Measurements from ENCODE around the gene PLCB1.
"Not testable (repeated sequence)": the region's sequence is repeated elsewhere in the genome, so short reads cannot be mapped to it uniquely, and the experiment has no call there.

The PLCB1 gene

DNA sequence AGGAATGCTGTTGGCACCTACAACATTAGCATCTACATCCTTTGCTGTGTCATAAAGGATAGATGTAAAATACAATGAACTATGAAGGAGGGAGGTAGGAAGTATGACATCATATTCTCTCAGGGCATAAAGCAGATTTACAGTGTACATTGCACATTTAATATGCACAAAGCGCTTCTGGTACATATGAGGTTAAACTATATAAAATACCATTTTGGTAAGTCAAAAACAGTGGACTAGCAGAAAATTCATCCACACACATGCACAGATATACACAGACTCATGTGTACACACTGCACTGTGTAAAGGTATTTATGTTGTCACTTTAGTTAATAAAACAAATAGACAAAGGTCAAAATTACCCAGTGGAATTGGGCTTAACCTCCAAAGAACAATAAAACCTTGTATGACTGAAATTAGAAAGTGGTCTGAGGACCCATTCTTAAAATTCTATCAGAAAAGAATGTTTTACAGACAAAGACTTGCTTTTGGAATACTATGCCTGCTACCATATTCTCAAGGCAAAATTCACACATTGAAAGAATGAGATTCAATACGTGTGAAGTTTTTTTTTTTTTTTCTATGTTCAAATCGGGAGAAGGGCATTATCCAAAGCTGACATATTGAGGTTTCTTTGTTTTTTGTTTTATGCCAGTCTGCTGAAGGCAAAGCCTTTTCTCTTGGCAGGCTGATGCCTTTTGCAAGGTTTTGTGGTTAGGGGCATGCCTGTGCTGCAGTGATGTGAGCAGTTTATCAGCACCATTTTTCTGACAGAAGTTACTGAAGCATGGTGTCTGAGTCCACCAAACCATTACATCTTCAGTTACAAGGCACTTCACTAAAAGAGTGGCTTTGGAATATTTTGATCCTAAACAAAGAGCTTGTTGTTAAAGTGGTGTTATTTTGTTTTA is 199.0 kb downstream of the PLCB1 start:
- intact Hi-C loops (cut with micrococcal nuclease) = no loop called here
- H3K27me3 Mint-ChIP-seq = no peaks in the 10 kb centered on the region
- peak overlapping the region; percentile 12 for H3K27ac Mint-ChIP-seq
- H3K9me3 Mint-ChIP-seq = no peaks in the 10 kb centered on the region
- peaks cover 29% of the 10 kb centered on the region for H3K4me1 Mint-ChIP-seq (ENCODE audit: low read depth)
- no peaks in the 10 kb centered on the region for H3K36me3 Mint-ChIP-seq (ENCODE audit: low read depth)
- no peak overlapping the region for H3K4me3 Mint-ChIP-seq

DNA sequence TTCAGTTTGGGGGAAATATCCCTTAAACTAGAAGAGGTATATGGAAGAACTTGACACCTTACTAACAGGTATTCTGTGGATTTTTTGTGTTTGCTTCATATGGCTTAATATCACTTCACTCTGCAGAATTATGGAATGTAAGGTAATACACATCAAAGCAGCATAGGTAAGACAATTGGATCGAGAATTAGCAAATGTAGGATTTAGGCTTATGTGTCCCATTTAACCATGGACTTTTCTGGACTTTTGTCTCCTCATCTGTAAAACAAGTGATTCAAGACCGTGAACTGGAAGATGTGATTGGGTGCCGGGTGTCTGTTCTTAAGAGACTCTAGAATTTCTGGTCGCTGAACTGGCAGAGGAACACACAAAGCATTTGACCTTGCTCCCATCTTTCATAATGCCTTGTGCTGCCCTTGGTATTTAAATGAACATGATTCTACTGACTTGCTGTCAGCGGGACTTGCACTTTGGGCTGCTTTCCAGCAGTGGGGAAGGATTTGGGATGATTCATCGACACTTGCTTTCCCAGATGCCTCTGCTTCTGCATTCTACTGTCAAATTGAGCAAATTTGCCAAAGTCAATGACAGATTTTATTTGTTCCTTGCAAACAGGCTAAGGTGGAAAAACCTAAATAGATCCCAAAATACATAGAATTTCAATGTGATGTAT is 199.8 kb downstream of the PLCB1 start:
- Mint-ChIP-seq H3K36me3 (ENCODE audit: low read depth) (no peaks in the 10 kb centered on the region), H3K4me1 (ENCODE audit: low read depth) (peaks cover 29% of the 10 kb centered on the region)
- intact Hi-C loops (cut with micrococcal nuclease) = no loop called here

DNA sequence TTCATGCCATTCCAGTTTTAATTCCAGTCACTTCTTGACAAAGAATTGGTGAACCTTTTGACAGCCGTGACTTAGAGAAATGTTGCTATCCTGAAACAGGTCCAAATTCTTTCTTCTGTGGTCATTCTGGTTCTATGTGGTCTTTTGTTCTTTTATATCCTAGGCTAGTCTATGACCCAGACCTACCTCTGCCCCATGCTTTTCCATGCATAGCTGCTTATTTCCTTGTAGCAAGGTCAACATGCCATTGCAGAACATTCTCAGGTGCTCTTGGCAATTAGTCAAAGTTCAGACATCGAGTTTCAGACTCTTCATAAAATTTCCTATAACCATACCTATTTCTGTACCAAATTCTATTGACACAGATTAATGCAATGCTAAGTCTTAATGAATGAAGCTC is 202.6 kb downstream of the PLCB1 start:
- Mint-ChIP-seq H3K27me3 (no peaks in the 10 kb centered on the region), H3K9me3 (no peaks in the 10 kb centered on the region), H3K4me1 (ENCODE audit: low read depth) (peaks cover 24% of the 10 kb centered on the region), H3K36me3 (ENCODE audit: low read depth) (no peaks in the 10 kb centered on the region), H3K27ac (no peak overlapping the region), H3K4me3 (no peak overlapping the region)
- intact Hi-C loops (cut with micrococcal nuclease) = no loop called here

More for the DNA sequence above, 199.8 kb downstream of the PLCB1 start:
- Mint-ChIP-seq H3K9me3 (no peaks in the 10 kb centered on the region), H3K27ac (no peak overlapping the region), H3K27me3 (no peaks in the 10 kb centered on the region), H3K4me3 (no peak overlapping the region)

GRCh38 chr20:8335059-8335458 is 203.0 kb downstream of the PLCB1 start:
- H3K4me1 Mint-ChIP-seq (ENCODE audit: low read depth) = peaks cover 20% of the 10 kb centered on the region
- H3K36me3 Mint-ChIP-seq (ENCODE audit: low read depth) = no peaks in the 10 kb centered on the region
- no peak overlapping the region for H3K4me3 Mint-ChIP-seq
- no peak overlapping the region for H3K27ac Mint-ChIP-seq
- no peaks in the 10 kb centered on the region for H3K27me3 Mint-ChIP-seq
- intact Hi-C loops (cut with micrococcal nuclease) = no loop called here
- no peaks in the 10 kb centered on the region for H3K9me3 Mint-ChIP-seq

DNA sequence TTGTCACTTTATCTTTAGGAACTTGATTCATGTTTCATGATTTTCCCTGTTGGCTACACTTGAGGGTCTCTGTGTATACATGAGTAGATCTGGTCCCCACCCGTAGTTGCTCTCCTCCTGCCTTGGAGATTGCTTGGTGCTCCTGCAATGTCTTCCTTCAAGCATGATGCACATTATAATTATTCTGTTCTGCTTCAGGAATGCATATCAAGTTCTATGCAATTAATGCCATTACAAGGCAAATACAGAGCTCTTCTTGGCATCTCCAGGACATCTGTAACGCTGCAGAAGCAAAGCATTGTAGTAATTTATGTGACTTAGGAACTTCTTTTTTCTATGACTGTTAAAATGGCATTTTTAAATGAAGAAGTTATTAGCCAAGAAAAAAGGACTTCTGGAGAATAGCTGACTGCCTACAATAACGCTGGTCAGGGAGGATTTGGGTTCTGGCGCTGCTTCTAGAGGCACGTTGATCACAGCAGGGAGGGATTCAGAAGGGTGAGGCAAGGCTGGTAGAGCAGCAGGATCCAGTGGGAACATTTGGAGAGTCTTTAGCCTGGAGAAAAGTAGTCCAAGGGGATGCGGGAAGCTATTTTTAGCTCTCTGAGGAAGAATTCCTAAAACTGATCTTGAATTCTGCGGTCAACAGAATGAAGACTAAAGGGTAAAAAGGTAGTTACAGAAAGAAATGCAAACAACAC is 203.6 kb downstream of the PLCB1 start:
- H3K4me1 Mint-ChIP-seq (ENCODE audit: low read depth) = peaks cover 15% of the 10 kb centered on the region
- intact Hi-C loops (cut with micrococcal nuclease) = no loop called here

GRCh38 chr20:8339349-8339748 is 207.3 kb downstream of the PLCB1 start:
- intact Hi-C loops (cut with micrococcal nuclease) = no loop called here
- Mint-ChIP-seq H3K27me3 (no peaks in the 10 kb centered on the region), H3K36me3 (ENCODE audit: low read depth) (no peaks in the 10 kb centered on the region), H3K9me3 (no peaks in the 10 kb centered on the region), H3K4me1 (ENCODE audit: low read depth) (peaks cover 7% of the 10 kb centered on the region), H3K4me3 (no peak overlapping the region), H3K27ac (no peak overlapping the region)

More for the DNA sequence above, 203.6 kb downstream of the PLCB1 start:
- H3K27ac Mint-ChIP-seq = no peak overlapping the region
- H3K9me3 Mint-ChIP-seq = no peaks in the 10 kb centered on the region
- H3K36me3 Mint-ChIP-seq (ENCODE audit: low read depth) = no peaks in the 10 kb centered on the region
- no peaks in the 10 kb centered on the region for H3K27me3 Mint-ChIP-seq
- H3K4me3 Mint-ChIP-seq = no peak overlapping the region

DNA sequence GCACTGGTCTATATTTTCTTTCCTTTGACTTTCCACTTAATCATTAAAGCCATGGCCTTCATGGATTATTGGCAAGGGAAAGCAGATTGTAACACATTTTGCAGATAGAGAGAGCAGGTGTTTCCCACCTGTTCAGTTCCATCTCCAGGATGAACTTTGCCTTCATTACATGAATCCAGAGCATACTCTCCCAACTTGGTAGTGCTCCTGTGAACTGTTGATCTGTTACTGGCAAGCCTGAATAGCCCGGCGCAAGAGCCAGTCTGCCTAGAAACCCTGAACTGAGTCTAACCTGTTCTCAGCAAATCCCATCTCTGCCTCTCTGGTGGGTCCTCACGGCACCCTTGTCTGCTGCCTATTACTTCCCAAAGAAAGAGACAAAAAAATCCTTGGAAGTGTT is 210.3 kb downstream of the PLCB1 start:
- H3K27ac Mint-ChIP-seq = no peak overlapping the region
- H3K4me3 Mint-ChIP-seq = no peak overlapping the region
- no peaks in the 10 kb centered on the region for H3K27me3 Mint-ChIP-seq
- intact Hi-C loops (cut with micrococcal nuclease) = no loop called here
- H3K4me1 Mint-ChIP-seq (ENCODE audit: low read depth) = peaks cover 7% of the 10 kb centered on the region
- H3K36me3 Mint-ChIP-seq (ENCODE audit: low read depth) = no peaks in the 10 kb centered on the region
- no peaks in the 10 kb centered on the region for H3K9me3 Mint-ChIP-seq

DNA sequence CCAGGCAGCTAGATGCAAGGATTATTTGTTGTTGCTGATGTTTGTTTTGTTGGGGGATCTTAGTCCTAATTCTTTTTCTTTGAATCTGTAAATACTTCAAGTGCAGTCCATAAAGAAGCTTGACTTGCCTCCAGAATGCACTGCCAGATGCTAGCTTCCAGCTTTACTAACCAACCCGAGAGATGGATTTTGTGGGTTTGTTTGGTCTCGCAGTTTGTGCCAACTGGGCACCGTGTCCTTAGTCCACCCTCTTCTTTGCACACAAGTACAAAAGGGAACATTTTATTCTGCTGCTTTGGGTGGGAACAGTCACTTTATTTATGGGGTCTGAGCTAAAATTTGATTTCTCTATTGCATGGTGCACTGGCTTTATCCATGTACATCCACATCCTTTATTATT is 212.0 kb downstream of the PLCB1 start:
- no peaks in the 10 kb centered on the region for H3K36me3 Mint-ChIP-seq (ENCODE audit: low read depth)
- no peak overlapping the region for H3K4me3 Mint-ChIP-seq
- H3K27ac Mint-ChIP-seq = no peak overlapping the region
- no peaks in the 10 kb centered on the region for H3K27me3 Mint-ChIP-seq
- peaks cover 16% of the 10 kb centered on the region for H3K4me1 Mint-ChIP-seq (ENCODE audit: low read depth)
- no peaks in the 10 kb centered on the region for H3K9me3 Mint-ChIP-seq
- intact Hi-C loops (cut with micrococcal nuclease) = no loop called here

GRCh38 chr20:8344631-8345030 is 212.6 kb downstream of the PLCB1 start:
- Mint-ChIP-seq H3K36me3 (ENCODE audit: low read depth) (no peaks in the 10 kb centered on the region), H3K4me3 (no peak overlapping the region), H3K9me3 (no peaks in the 10 kb centered on the region), H3K4me1 (ENCODE audit: low read depth) (peaks cover 16% of the 10 kb centered on the region), H3K27me3 (no peaks in the 10 kb centered on the region), H3K27ac (no peak overlapping the region)
- intact Hi-C loops (cut with micrococcal nuclease) = no loop called here

GRCh38 chr20:8346700-8347270 is 214.7 kb downstream of the PLCB1 start:
- peaks cover 9% of the 10 kb centered on the region for H3K4me1 Mint-ChIP-seq (ENCODE audit: low read depth)
- H3K27me3 Mint-ChIP-seq = no peaks in the 10 kb centered on the region
- H3K9me3 Mint-ChIP-seq = no peaks in the 10 kb centered on the region
- H3K4me3 Mint-ChIP-seq = no peak overlapping the region
- intact Hi-C loops (cut with micrococcal nuclease) = no loop called here
- no peaks in the 10 kb centered on the region for H3K36me3 Mint-ChIP-seq (ENCODE audit: low read depth)
- H3K27ac Mint-ChIP-seq = no peak overlapping the region

- H3K9me3 Mint-ChIP-seq; H3K27me3 Mint-ChIP-seq; H3K27ac Mint-ChIP-seq; intact Hi-C loops (cut with micrococcal nuclease); H3K36me3 Mint-ChIP-seq (ENCODE audit: low read depth); H3K4me3 Mint-ChIP-seq: not testable (repeated sequence)
- H3K4me1 Mint-ChIP-seq (ENCODE audit: low read depth) = peaks cover 21% of the 10 kb centered on the region
Observed at GRCh38 chr20:8350225-8350624, 218.2 kb downstream of the PLCB1 start.

DNA sequence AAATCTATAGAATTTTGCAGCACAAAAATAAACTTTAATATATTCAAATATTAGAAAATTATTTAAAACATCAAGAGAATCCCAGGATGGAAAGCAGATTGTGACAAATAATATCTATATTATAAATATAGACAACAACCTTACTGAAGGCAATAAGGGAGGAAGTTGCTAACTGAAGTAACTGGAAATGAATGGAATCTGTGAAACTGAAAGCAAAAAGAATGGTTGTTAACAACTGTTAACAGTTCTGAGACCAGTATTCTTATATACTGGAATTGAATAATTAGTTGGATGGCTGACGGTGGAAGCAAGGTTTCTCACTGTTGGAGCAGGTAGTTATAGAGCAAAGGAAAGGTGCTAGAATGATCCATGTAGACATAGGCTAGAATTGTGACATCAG is 220.4 kb downstream of the PLCB1 start:
- no peaks in the 10 kb centered on the region for H3K9me3 Mint-ChIP-seq
- H3K27me3 Mint-ChIP-seq = no peaks in the 10 kb centered on the region
- peaks cover 34% of the 10 kb centered on the region for H3K4me1 Mint-ChIP-seq (ENCODE audit: low read depth)
- H3K36me3 Mint-ChIP-seq (ENCODE audit: low read depth) = no peaks in the 10 kb centered on the region
- peak overlapping the region; percentile 62 for H3K4me3 Mint-ChIP-seq
- intact Hi-C loops (cut with micrococcal nuclease) = no loop called here
- peak overlapping the region; percentile 55 for H3K27ac Mint-ChIP-seq

- Mint-ChIP-seq H3K36me3 (ENCODE audit: low read depth) (no peaks in the 10 kb centered on the region), H3K27me3 (no peaks in the 10 kb centered on the region), H3K4me1 (ENCODE audit: low read depth) (peaks cover 32% of the 10 kb centered on the region), H3K9me3 (no peaks in the 10 kb centered on the region), H3K27ac (no peak overlapping the region), H3K4me3 (no peak overlapping the region)
- intact Hi-C loops (cut with micrococcal nuclease) = no loop called here
Observed at GRCh38 chr20:8353512-8353911, 221.4 kb downstream of the PLCB1 start.

DNA sequence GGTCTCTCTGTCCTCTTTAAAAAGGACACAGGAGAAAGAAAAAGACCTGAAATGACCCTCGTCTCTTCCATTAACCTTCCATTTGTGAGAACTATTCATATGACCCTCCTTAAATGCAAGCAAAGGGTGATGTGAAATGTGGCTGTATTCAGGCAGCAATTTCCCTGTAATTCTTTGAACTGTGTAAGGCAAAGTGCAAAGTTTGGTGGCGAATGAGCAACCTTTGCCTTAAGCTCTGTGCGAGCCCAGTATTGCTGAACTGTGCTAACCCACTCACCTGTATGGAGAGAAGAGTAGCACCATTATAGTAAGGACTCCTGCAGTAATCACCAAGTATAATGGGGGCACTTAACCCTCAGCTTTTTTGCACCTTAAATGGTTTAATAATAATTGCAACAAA is 223.4 kb downstream of the PLCB1 start:
- Mint-ChIP-seq H3K4me3 (no peak overlapping the region), H3K4me1 (ENCODE audit: low read depth) (peaks cover 32% of the 10 kb centered on the region), H3K27me3 (no peaks in the 10 kb centered on the region)

More for the DNA sequence above, 223.4 kb downstream of the PLCB1 start:
- intact Hi-C loops (cut with micrococcal nuclease) = no loop called here
- Mint-ChIP-seq H3K9me3 (no peaks in the 10 kb centered on the region), H3K27ac (no peak overlapping the region), H3K36me3 (ENCODE audit: low read depth) (no peaks in the 10 kb centered on the region)

Data from dendritic cell treated with granulocyte-macrophage colony-stimulating factor and Interleukin-4, amounts not matched to agents 40 ng/mL and 50 ng/mL, for 4 days (primary cell).